H9 (cell line): ENCODE measurements around the gene GPR146. TPM values are rescaled to one million over a fixed set of nuclear protein-coding genes. Genes with fewer than 3 reads are reported as not detected.

Experiments
- DNase-seq: peaks from one replicate; pipeline ENCODE4 v3.0.0-alpha.2; 2017
- H2AFZ ChIP-seq: one replicate; pipeline ENCODE4 v1.6.1; 2013; ENCODE audit warnings: mild to moderate bottlenecking, low read length, control low read depth, moderate library complexity
- H2AK5ac ChIP-seq: 2 replicates; pipeline ENCODE4 v1.6.1; 2013; ENCODE audit warnings: low read length, control low read depth, mixed read lengths; ENCODE audit not compliant: insufficient read length
- H2BK120ac ChIP-seq: one replicate; pipeline ENCODE4 v1.6.1; 2013; ENCODE audit warnings: low read depth, mild to moderate bottlenecking, low read length, control low read depth, inconsistent platforms; ENCODE audit not compliant: poor library complexity, severe bottlenecking
- H2BK12ac ChIP-seq: 2 replicates; pipeline ENCODE4 v1.6.1; 2013; ENCODE audit warnings: low read length, control low read depth, mixed read lengths, low read depth; ENCODE audit not compliant: insufficient read length
- H2BK15ac ChIP-seq: 2 replicates; pipeline ENCODE4 v1.6.1; 2013; ENCODE audit warnings: low read depth, low read length, control low read depth
- H2BK20ac ChIP-seq: one replicate; pipeline ENCODE4 v1.6.1; 2013; ENCODE audit warnings: low read depth, mild to moderate bottlenecking, low read length, control low read depth, inconsistent platforms; ENCODE audit not compliant: poor library complexity, severe bottlenecking
- H2BK5ac ChIP-seq: 2 replicates; pipeline ENCODE4 v1.6.1; 2013; ENCODE audit warnings: low read length, control low read depth, mixed read lengths; ENCODE audit not compliant: insufficient read length
- H3K14ac ChIP-seq: 2 replicates; pipeline ENCODE4 v1.6.1; 2013; ENCODE audit warnings: low read length, control low read depth; ENCODE audit not compliant: insufficient read depth
- H3K18ac ChIP-seq: 2 replicates; pipeline ENCODE4 v1.6.1; 2013; ENCODE audit warnings: low read depth, mild to moderate bottlenecking, mixed read lengths, low read length, control low read depth; ENCODE audit not compliant: insufficient read length
- H3K23ac ChIP-seq: 2 replicates; pipeline ENCODE4 v1.6.1; 2013; ENCODE audit warnings: low read length, control low read depth, mixed read lengths, low read depth; ENCODE audit not compliant: insufficient read length
- H3K23me2 ChIP-seq: 2 replicates; pipeline ENCODE4 v1.6.1; 2013; ENCODE audit warnings: low read depth, mild to moderate bottlenecking, mixed read lengths, low read length, control low read depth; ENCODE audit not compliant: insufficient read length, poor library complexity, severe bottlenecking
- H3K27ac ChIP-seq: 2 replicates; pipeline ENCODE4 v1.5.1; 2013; ENCODE audit warnings: low read length, control low read depth, mixed read lengths, low read depth; ENCODE audit not compliant: insufficient read length
- H3K27me3 ChIP-seq: 2 replicates; pipeline ENCODE4 v1.6.1; 2013; ENCODE audit warnings: low read length, control low read depth, inconsistent platforms; ENCODE audit not compliant: insufficient read depth
- H3K4ac ChIP-seq: 2 replicates; pipeline ENCODE4 v1.6.1; 2013; ENCODE audit warnings: low read depth, mild to moderate bottlenecking, control low read depth, inconsistent platforms, low read length, moderate library complexity
- H3K4me1 ChIP-seq: 2 replicates; pipeline ENCODE4 v1.6.1; 2013; ENCODE audit warnings: low read length, control low read depth, inconsistent platforms; ENCODE audit not compliant: insufficient read depth
- H3K4me2 ChIP-seq: 2 replicates; pipeline ENCODE4 v1.6.1; 2013; ENCODE audit warnings: low read length, control low read depth, mixed read lengths; ENCODE audit not compliant: insufficient read length, insufficient read depth
- H3K56ac ChIP-seq: 2 replicates; pipeline ENCODE4 v1.6.1; 2013; ENCODE audit warnings: low read depth, mild to moderate bottlenecking, mixed read lengths, low read length, control low read depth; ENCODE audit not compliant: insufficient read length
- H3K79me1 ChIP-seq: 2 replicates; pipeline ENCODE4 v1.6.1; 2013; ENCODE audit warnings: low read depth, mild to moderate bottlenecking, moderate library complexity, low read length, control low read depth, inconsistent platforms; ENCODE audit not compliant: insufficient read depth, poor library complexity, severe bottlenecking
- H3K79me2 ChIP-seq: 2 replicates; pipeline ENCODE4 v1.6.1; 2013; ENCODE audit warnings: low read length, control low read depth, inconsistent platforms; ENCODE audit not compliant: insufficient read depth
- H3K9ac ChIP-seq: 2 replicates; pipeline ENCODE4 v1.6.1; 2013; ENCODE audit warnings: low read length, control low read depth, mixed read lengths; ENCODE audit not compliant: insufficient read length; ENCODE audit errors: extremely low read depth
- H3K9me3 ChIP-seq: one replicate; pipeline ENCODE4 v1.6.1; 2013; ENCODE audit warnings: low read depth, low read length, inconsistent platforms; ENCODE audit not compliant: control insufficient read depth
- H3T11ph ChIP-seq: one replicate; pipeline ENCODE4 v1.6.1; 2013; ENCODE audit warnings: mild to moderate bottlenecking, low read length, control low read depth, inconsistent platforms
- H4K20me1 ChIP-seq: one replicate; pipeline ENCODE4 v1.6.1; 2013; ENCODE audit not compliant: control insufficient read depth, insufficient read length, insufficient read depth
- H4K5ac ChIP-seq: 2 replicates; pipeline ENCODE4 v1.6.1; 2013; ENCODE audit warnings: low read depth, mild to moderate bottlenecking, mixed read lengths, low read length, control low read depth; ENCODE audit not compliant: insufficient read length
- H4K8ac ChIP-seq: replicated peaks from 2 replicates; pipeline ENCODE4 v1.6.1; 2013; ENCODE audit warnings: low read length, control low read depth, mixed read lengths, low read depth; ENCODE audit not compliant: insufficient read length
- H4K91ac ChIP-seq: 2 replicates; pipeline ENCODE4 v1.6.1; 2013; ENCODE audit warnings: low read depth, mild to moderate bottlenecking, moderate library complexity, mixed read lengths, low read length, control low read depth; ENCODE audit not compliant: insufficient read length
- H3K27ac Mint-ChIP-seq, 3 experiments: 2 replicates in 2 of 3; 3 replicates in 1 of 3; pipeline ENCODE4 v1.8.0; 2020 to 2021; ENCODE audit warnings: mixed read lengths in 3 of 3, mild to moderate bottlenecking in 1 of 3, moderate library complexity in 1 of 3
- H3K27me3 Mint-ChIP-seq: 2 replicates; pipeline ENCODE4 v1.8.0; 2021; ENCODE audit warnings: low read depth, mild to moderate bottlenecking, moderate library complexity, mixed read lengths
- H3K36me3 Mint-ChIP-seq, 3 experiments: 2 replicates in 2 of 3; 3 replicates in 1 of 3; pipeline ENCODE4 v1.8.0; 2020 to 2021; ENCODE audit warnings: low read depth in 3 of 3, mixed read lengths in 3 of 3; ENCODE audit not compliant: insufficient read depth in 1 of 3
- H3K4me1 Mint-ChIP-seq, 2 experiments: 2 replicates each; pipeline ENCODE4 v1.8.0; 2020; ENCODE audit warnings: mixed read lengths in 2 of 2
- H3K4me3 Mint-ChIP-seq, 2 experiments: 2 replicates in 1 of 2; 3 replicates in 1 of 2; pipeline ENCODE4 v1.8.0; 2020 to 2021; ENCODE audit warnings: mild to moderate bottlenecking in 2 of 2, mixed read lengths in 2 of 2, moderate library complexity in 1 of 2
- H3K9me3 Mint-ChIP-seq, 2 experiments: 2 replicates in 1 of 2; 3 replicates in 1 of 2; pipeline ENCODE4 v1.8.0; 2020; ENCODE audit warnings: mild to moderate bottlenecking in 2 of 2, mixed read lengths in 2 of 2, moderate library complexity in 1 of 2
- CTCF ChIP-seq: fragments of 200-600 bp; sonication (generic); conservative IDR thresholded peaks from 3 replicates; pipeline ENCODE4 v1.8.0; 2021; ENCODE audit warnings: antibody characterized with exemption, mild to moderate bottlenecking
- WGBS: extraction: QIAGEN DNeasy Blood & Tissue Kit; methylation state at CpG from one replicate; pipeline ENCODE4 v1.1.7; 2013; ENCODE audit warnings: missing lambda C conversion rate, low lambda C conversion rate, mixed read lengths; ENCODE audit not compliant: insufficient read length; ENCODE audit errors: extremely low coverage; 5-methylcytosine and 5-hydroxymethylcytosine counted together
- total RNA-seq: library from RNA; stranded (reverse); gene quantifications from 2 replicates; pipeline ENCODE4 v1.2.1, GENCODE V29; 2021

The GPR146 gene
- total RNA-seq, 1 experiment from 2014 or later, result 1.4 TPM

DNA sequence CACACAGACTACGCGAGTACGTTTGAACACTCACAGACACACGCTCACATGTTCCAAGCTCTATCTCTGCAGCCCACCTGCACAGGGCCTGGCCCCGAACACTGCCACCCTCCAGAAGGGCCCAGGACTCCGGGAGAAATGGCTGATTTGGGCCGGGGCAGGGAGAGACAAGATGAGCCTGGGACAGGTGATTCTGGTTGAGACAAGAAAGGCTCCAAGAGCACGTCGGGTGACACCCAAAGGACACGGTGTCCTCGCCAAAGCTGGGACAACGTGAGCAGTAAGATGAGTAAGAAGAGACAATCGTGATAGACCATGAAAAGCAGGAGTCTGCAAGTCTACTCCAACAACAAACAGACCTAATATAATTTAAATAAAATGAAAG is 52.8 kb downstream of the GPR146 start:
- Histone ChIP-seq H3K56ac (no peak overlapping the region), H3K14ac (no peak overlapping the region), H3K27me3 (no peaks in the 10 kb centered on the region), H3K23me2 (no peaks in the 10 kb centered on the region), H3K79me1 (peaks cover 7% of the 10 kb centered on the region), H3K4ac (no peak overlapping the region), H3K27ac (no peak overlapping the region), H4K5ac (no peak overlapping the region), H3K4me2 (no peak overlapping the region), H3K23ac (no peak overlapping the region), H2BK20ac (no peak overlapping the region), H2BK5ac (no peak overlapping the region), H3K79me2 (peaks cover 3% of the 10 kb centered on the region; the same call in 1 of the 2 replicates), H3T11ph (no peak overlapping the region), H2AK5ac (no peak overlapping the region), H3K4me1 (no peaks in the 10 kb centered on the region), H4K20me1 (peaks cover 6% of the 10 kb centered on the region), H2BK15ac (no peak overlapping the region), H2AFZ (no peak overlapping the region), H3K9ac (no peak overlapping the region), H3K9me3 (no peaks in the 10 kb centered on the region), H4K91ac (no peak overlapping the region), H4K8ac (no peak overlapping the region), H2BK120ac (no peak overlapping the region), H3K18ac (no peak overlapping the region), H2BK12ac (no peak overlapping the region)
- peak overlapping the region in 1 of 3 experiments; percentile 75; a peak in 2 of 7 replicates for H3K27ac Mint-ChIP-seq
- DNase-seq, result no peak
- H3K9me3 Mint-ChIP-seq, result no peaks in the 10 kb centered on the region
- no peaks in the 10 kb centered on the region for H3K4me1 Mint-ChIP-seq
- TF ChIP-seq CTCF, result no peak
- peaks cover 5 to 25% (median 16%) of the 10 kb centered on the region in 3 experiments; a peak in 6 of 7 replicates for H3K36me3 Mint-ChIP-seq
- no peak overlapping the region for H3K4me3 Mint-ChIP-seq
- WGBS, result no CpG with 5 or more reads among the region's 13 CpGs
- no peaks in the 10 kb centered on the region; the same call in 1 of the 2 replicates for H3K27me3 Mint-ChIP-seq
